Measurements from ENCODE around the gene MEN1. TPM values are rescaled to one million over a fixed set of nuclear protein-coding genes. Genes with fewer than 3 reads are reported as not detected.
A peak's percentile ranks its signal among the peaks of the same experiment; 100 is the strongest.

MEN1 gene
- total and polyA plus RNA-seq, 8 donors: 8.7 to 25.3 (median 13.5) TPM

DNA sequence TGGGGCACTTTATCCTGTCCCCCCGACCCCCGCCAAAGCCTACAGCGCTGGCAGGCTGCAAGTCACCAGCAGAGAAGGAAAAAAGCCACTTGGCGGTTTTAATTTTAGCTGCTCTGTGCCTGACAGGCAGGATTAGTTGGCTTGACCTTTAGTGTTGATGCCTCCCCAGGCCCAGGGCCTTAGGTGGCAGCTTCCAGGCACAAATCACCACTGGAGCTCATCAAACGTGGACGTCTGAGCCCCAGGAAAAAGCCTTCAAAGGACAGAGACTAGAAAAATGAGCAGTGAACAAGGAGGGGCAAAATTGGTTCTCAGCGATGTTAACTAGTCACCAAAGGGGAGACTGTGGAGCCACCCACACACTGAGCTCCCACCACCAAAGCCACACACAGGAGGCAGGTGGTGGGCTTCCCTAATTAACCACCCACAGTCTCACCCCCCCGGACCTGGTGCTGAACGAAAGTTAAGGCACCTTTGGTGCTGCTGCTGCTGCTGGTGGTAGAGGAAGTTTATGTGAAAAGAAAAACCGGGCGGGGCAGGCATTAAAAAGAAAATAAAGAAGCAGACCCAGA, 46.2 kb downstream of the MEN1 start:
- Histone ChIP-seq H3K9me3 (no peaks in the 10 kb centered on the region), H3K27ac (peak overlapping the region in 1 of 4 donors; percentile 4), H3K36me3 (peaks cover 11 to 60% (median 52%) of the 10 kb centered on the region in 3 donors), H3K4me1 (peaks cover 0 to 6% (median 5%) of the 10 kb centered on the region in 3 donors), H3K4me3 (no peak overlapping the region), H3K27me3 (no peaks in the 10 kb centered on the region)
- intact Hi-C loops (cut with DNase I): no loop called here
- ATAC-seq: no peak
- 75 to 80% methylated on average over 11 of the region's 11 CpGs for WGBS, 2 donors
- no peak for FAIRE-seq
- DNase-seq: peak in 1 of 6 donors; percentile 18
- TF ChIP-seq, protein P1, sequence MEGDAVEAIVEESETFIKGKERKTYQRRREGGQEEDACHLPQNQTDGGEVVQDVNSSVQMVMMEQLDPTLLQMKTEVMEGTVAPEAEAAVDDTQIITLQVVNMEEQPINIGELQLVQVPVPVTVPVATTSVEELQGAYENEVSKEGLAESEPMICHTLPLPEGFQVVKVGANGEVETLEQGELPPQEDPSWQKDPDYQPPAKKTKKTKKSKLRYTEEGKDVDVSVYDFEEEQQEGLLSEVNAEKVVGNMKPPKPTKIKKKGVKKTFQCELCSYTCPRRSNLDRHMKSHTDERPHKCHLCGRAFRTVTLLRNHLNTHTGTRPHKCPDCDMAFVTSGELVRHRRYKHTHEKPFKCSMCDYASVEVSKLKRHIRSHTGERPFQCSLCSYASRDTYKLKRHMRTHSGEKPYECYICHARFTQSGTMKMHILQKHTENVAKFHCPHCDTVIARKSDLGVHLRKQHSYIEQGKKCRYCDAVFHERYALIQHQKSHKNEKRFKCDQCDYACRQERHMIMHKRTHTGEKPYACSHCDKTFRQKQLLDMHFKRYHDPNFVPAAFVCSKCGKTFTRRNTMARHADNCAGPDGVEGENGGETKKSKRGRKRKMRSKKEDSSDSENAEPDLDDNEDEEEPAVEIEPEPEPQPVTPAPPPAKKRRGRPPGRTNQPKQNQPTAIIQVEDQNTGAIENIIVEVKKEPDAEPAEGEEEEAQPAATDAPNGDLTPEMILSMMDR (IDR thresholded peaks at IDR 0.05): no peak

DNA sequence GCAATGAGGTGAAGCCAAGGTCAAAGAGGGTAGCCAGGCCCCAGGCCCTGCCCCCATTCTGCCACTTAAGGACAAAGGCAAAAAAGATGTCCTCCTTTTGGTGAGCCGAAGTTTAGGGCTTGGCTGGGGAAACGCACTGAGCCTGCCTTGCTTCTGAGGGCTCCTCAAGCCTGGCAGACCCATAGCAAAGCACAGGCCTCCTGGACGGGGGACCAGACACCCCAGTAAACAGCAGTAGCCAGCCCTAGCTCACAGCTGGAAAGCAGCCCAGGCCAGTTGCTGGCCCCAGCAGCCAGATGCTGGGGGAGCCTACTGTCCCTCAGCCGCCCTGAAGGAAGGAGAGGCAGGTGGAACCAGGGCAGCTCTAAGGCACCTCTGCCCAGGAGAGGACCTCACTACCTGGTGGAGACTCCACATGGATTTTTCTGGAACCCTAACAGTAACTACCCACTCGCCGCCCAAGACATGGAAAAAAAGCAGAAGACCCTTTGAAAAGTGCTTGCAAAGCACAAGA, 46.8 kb downstream of the MEN1 start:
- Histone ChIP-seq H3K27ac (peak overlapping the region in 2 of 4 donors; percentile 4 to 28), H3K9me3 (no peaks in the 10 kb centered on the region), H3K27me3 (no peaks in the 10 kb centered on the region), H3K36me3 (peaks cover 11 to 54% (median 46%) of the 10 kb centered on the region in 3 donors), H3K4me1 (peaks cover 0 to 6% (median 5%) of the 10 kb centered on the region in 3 donors), H3K4me3 (no peak overlapping the region)
- 76 to 89% methylated on average over 6 of the region's 6 CpGs for WGBS, 2 donors
- DNase-seq (peak in 3 of 6 donors; percentile 24 to 46 (median 43)), FAIRE-seq (no peak), ATAC-seq (peak in 1 of 4 donors; percentile 1)
- intact Hi-C loops (cut with DNase I): no loop called here
- TF ChIP-seq, protein P1 (IDR thresholded peaks at IDR 0.05): no peak

DNA sequence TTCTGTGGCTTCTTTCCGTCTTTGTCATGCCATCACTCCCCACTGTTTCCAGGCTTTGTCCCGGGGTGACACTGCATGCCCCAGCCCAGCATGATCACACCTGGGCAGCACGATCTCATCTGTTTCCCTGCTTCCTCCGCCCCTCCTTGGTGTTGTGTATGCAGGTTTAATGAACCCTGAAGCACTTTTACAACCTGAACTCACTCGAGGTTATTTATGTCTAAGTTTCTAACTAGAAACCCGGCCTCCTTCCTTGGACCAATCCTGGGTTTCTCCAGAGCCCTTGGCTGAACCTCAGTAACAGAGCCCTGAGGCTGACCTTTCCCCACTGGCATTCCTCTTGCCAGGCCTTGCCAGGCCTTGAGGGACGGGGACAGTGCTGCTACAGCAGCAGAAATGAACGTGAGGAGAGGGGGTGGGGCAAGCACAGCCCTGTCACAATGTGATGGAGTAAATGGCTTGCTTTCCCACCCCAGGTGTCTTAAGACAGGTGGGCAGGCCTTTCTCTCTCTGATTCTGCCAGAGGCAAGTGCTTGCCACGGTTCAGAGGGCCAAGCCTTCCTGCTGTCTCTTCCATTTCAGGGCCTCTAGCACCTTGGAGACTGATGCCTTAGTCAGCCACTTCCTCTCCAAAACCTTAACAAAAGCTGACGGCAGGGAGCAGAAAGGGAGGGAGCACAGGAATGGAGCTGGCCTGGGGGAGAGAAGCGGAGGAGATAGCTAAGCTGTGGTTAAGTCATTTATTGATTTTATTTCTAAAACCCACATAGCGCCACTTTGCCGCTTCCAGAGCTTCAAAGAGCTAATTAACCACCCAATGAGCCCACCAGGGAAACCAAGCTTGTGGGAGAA, 47.5 kb downstream of the MEN1 start:
- Histone ChIP-seq H3K27ac (peak overlapping the region in 2 of 4 donors; percentile 4 to 28), H3K36me3 (peaks cover 10 to 47% (median 40%) of the 10 kb centered on the region in 3 donors), H3K27me3 (no peaks in the 10 kb centered on the region), H3K4me3 (no peak overlapping the region), H3K9me3 (no peaks in the 10 kb centered on the region), H3K4me1 (peaks cover 0 to 6% (median 5%) of the 10 kb centered on the region in 3 donors)
- intact Hi-C loops (cut with DNase I): no loop called here
- ATAC-seq: peak in 1 of 4 donors; percentile 6
- FAIRE-seq: no peak
- no peak for DNase-seq
- 56 to 60% methylated on average over 13 of the region's 13 CpGs for WGBS, 2 donors
- TF ChIP-seq, protein P1 (IDR thresholded peaks at IDR 0.05): no peak

DNA sequence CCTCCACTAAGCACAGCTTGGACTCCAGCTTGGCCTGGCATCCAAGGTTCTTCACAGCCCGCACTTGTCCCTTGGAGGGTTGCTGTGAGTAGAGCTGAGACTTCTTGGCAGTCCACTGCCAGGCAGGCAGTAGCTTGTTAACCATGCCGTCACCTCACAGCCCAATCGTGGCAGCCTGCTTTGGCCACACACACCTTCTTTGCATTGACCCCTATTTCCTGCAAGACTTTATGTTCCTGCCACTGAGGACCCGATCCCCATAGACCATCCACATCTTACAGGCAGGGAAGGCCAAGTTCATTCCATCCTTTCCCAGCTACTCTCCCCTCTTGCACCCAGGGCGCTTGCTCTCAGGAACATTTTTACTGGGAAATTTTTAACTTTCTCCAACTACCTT, 48.1 kb downstream of the MEN1 start:
- H3K36me3 ChIP-seq: peaks cover 4 to 41% (median 33%) of the 10 kb centered on the region in 3 donors
- no peak overlapping the region for H3K27ac ChIP-seq
- ATAC-seq: peak in 1 of 4 donors; percentile 1
- WGBS, 2 donors: 83 to 89% methylated on average over 5 of the region's 5 CpGs
- H3K27me3 ChIP-seq: no peaks in the 10 kb centered on the region
- no peak overlapping the region for H3K4me3 ChIP-seq
- DNase-seq: peak in 1 of 6 donors; percentile 31
- TF ChIP-seq, protein P1 (IDR thresholded peaks at IDR 0.05): no peak
- no peaks in the 10 kb centered on the region for H3K9me3 ChIP-seq
- no peak for FAIRE-seq
- peaks cover 0 to 6% (median 5%) of the 10 kb centered on the region in 3 donors for H3K4me1 ChIP-seq
- intact Hi-C loops (cut with DNase I): no loop called here
